NCI-H2196 (cell line): Measurements from ENCODE around the gene SPATA16.
"Not testable (repeated sequence)": the region's sequence is repeated elsewhere in the genome, so short reads cannot be mapped to it uniquely, and the experiment has no call there.

Experiments
- DNase-seq: peaks from one replicate; lab custom pipeline; 2025; ENCODE audit not compliant: unreplicated experiment; lab: John Stamatoyannopoulos, UW

Gene SPATA16

DNA sequence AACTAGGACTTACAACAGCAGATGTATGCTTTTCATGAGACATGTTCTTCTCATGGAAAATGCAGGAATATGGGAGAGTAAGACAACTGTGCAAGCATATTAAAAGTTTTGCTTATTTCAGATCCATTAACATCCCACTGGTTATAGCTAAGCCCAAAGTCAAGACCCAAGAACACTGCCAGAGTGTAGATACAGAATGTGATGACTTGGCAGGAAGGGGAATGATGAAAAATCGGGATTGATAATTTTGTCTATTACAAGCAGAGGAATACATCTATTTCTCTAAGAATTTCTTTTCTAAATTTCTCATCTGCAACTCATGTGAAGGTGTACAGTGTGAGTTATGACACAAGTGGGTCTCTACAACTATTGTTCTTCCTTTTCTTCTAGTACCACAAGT lies 76.4 kb downstream of the SPATA16 start:
- DNase-seq = no peak

GRCh38 chr3:173058229-173058628 lies 82.8 kb downstream of the SPATA16 start:
- no peak for DNase-seq

GRCh38 chr3:173055228-173055933 lies 85.7 kb downstream of the SPATA16 start:
- DNase-seq = no peak

DNA sequence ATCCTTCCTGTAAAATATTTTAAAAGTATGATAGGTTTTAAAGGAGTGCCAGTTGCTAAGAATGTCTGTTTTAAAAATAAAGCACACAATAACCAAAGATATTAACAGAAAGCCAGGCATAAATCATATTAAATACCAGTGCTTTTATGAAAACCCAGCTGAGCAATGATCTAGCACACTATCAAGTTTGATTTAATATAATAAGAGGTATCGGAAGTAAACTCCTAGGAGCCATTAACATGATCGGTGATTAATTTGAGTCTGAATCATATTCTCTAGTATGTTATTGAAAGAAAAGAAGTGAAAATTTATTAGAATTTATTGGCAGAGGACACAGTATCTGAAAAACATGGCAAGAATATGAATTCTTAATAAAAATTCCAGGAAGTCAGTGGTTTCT lies 91.7 kb downstream of the SPATA16 start:
- no peak for DNase-seq

- DNase-seq = no peak
These were observed 95.2 kb downstream of the SPATA16 start for GRCh38 chr3:173045770-173046382.

DNA sequence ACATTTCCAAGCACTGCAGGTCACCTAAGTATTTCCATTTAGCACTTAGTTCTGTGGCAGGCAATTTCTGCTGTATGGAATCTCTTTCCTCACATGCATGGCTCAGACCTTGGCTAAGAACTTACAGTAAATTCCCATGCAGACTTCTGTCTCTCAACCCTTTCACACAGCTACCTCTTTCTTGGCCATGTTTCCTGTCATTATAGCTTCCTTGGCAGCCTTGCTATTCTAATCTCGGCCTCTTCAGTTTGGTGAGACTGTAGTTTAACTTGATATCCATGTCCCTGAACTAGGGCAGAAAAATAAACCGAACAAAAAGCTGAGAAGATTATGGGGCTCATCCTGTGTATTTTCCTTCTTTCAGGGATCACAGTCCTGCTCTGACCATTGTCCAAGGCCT lies 96.0 kb downstream of the SPATA16 start:
- no peak for DNase-seq

DNA sequence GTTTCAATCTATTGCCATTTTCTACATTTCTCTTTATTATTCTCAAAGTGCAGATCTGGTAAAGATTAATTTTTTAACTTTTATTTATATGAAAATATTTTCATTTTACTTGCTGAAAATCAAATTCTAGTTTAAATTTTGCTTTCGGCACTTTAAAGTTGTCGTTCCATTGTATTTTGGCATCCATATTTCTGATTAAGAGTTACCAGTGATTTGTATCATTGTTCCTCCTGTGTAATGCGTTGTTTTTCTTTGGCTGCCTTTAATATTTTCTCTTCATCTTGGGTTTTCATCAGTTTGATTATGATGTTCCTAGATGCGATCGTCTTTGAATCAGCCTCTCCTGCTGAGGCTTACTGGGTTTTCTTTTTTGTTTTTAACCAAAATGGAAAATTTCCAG lies 97.3 kb downstream of the SPATA16 start:
- no peak for DNase-seq

DNA sequence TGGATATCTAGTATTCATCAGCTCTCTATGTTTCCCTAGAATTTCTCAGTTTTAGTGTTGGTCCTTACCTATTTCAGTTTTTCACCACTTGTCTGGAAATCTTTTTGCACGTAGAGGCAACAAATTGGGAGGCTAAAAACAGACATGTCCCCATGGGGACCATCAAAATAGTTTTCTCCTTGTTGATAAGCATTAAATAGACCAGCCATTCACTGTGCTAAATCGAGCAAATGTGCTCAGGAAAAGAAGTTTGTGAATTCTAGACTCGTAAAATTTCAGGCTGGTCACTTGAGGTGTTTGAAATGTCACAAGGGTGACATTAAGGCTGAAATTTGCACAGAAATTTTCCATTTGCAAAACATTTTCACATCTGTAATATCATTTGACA lies 102.6 kb downstream of the SPATA16 start:
- DNase-seq = no peak

- peak; percentile 18 for DNase-seq
These were observed 103.1 kb downstream of the SPATA16 start for GRCh38 chr3:173037840-173038483.

- no peak for DNase-seq
These were observed 110.8 kb downstream of the SPATA16 start for GRCh38 chr3:173030273-173030672.

DNA sequence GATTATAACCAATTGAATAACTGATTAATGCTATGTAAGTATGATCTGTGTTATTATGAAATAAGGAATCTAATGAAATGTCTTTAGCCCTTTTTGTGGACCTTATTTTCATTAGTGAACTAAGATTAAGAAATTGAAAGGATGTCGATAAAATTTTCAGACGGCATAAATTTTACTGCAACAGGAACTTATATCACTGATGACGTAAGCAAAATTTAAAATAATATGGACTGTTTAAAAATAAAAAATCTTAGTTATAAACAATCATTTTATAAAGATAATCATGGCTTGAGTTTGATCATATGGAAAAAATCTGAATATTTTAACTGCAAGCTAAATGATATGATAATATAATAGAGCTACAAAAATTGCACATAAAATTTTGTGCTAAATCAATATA lies 112.7 kb downstream of the SPATA16 start:
- DNase-seq = no peak

GRCh38 chr3:173027429-173027828 lies 113.6 kb downstream of the SPATA16 start:
- no peak for DNase-seq

- no peak for DNase-seq
These were observed 115.1 kb downstream of the SPATA16 start for GRCh38 chr3:173025941-173026340.

DNA sequence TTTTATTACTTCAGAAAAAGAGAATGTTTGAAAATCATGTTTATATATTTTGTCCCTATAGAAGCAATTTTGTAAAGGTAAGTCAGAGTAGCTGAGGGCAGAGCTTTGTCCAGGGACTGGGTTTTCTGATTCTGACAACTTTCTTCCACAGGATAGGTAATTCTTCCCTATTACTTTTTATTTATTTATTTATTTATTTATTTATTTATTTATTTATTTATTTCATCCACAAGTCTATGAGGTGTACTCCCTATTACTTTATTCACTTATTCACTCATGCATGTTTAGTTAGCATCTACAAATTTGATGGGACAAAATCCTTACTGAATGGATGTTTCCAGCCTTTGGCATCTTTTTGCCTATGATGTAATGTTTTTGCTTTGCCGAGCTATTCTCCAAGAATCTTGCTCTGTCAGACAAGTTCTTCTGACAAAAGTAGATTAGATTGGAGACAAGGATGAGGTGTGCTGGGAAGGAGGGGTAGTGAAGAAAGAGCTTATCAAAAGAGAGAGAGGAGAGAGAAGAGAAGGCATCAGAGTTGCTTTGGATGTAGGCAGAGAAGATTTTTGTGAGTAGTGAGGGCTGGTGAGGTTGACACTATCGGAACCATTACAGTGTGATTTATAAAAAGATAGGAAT lies 119.4 kb downstream of the SPATA16 start:
- DNase-seq = no peak

DNA sequence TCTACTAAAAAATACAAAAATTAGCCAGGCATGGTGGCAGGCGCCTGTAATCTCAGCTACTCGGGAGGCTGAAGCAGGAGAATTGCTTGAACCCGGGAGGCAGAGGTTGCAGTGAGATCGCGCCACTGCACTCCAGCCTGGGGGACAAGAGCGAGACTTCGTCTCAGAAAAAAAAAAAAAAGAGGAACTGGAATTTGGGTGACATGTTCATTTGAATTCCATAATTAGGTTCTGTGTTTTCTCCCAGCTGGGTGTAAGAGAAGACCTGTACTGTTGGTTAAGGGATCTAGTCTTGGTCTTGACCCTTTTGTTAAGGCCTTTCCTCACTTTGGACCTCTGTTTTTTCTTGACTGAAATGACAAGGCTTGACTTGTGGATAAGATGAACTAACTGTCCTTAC lies 120.9 kb downstream of the SPATA16 start:
- not testable (repeated sequence) for DNase-seq

DNA sequence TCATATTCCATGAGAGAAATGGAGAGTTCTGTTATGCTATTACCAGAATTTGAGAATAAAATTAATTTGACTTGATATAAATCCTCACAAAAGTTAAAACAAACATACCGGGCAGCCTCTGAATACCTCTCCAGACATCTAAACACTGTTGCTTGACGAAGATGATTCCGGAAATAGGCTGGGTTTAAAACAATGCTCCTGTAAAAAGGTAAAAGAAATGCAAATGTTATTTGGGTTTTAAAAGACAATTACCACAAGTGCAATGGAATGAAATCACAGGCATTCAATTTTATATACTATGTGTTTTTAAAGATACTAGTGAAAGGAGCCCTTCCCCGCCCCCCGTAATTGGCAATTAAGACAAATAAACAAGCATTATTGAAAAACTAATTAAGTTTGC lies 121.7 kb downstream of the SPATA16 start:
- DNase-seq = no peak

DNA sequence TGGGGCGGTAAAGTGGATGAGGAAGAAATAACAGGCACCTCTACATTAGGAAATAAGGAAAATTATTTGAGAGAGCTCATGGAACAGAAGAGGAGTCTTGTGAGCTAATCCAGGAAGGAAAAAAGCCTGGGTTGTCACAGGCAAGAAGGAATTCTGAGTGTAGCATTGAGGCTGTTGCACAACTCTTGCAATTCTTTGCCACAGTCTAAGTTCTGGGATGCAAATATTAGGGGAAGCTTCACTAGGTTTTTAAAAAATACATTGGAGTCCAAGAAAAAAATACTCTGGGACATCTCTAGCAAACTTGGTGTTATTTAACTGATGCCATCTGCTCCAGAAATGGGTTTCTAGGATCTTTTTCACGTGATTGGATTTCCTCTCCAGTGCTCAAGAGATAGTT lies 122.3 kb downstream of the SPATA16 start:
- DNase-seq = no peak

- no peak for DNase-seq
These were observed 127.7 kb downstream of the SPATA16 start for GRCh38 chr3:173013219-173013832.

- DNase-seq = no peak
These were observed 131.6 kb downstream of the SPATA16 start for GRCh38 chr3:173009410-173009809.

DNA sequence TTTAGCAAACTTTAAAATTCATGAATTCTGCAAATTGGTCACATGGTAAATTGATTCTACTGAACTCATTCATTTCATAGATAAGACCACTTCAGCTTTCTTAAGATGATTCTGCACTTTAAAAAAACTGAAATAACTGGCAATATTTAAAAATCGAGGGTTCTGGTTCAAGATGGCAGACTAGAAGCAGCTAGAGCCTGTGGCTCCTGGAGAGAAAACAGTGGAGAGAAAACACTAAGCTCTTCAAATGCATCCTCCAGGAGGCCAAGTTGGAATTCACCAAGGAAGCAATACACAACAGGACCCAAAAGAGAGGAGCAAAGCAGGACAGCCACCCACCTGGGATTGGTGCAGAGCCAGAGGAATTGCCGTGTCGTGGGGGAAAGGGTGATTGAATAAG lies 132.1 kb downstream of the SPATA16 start:
- no peak for DNase-seq

DNA sequence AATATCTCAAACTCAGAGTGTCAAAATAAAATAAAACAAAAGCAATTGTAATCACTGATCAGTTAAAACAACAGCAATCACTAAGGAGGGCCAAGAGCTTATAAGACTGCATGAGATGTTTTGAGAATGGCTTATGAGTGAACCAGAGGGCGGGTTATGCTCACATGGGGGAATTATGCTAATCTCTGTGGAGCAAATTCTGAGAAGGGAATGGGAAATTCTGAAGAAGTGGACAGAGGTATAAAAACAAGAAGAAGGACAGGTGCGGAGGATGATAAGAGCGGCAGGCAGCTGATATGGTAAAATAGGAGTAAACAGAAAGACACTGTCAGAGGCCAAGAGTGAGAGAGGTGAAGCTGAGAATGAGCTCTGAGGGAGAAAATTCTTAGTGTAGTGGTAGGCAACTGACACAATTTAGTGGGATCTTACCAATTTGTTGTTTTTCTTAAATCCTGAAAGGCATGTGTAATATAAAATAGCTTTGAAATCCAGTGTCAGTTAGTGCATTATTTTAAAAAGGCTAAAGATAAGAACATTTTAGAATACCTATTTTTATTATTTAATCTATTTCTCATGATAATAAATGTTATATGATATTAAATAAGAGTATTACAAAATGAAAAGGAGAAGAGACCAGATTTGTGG lies 133.8 kb downstream of the SPATA16 start:
- no peak for DNase-seq
